MCF 10A (cell line): ENCODE measurements around the gene RXRA. TPM values are rescaled to one million over a fixed set of nuclear protein-coding genes. Genes with fewer than 3 reads are reported as not detected.

Experiments used
- BruUV-seq: library from RNA; stranded (reverse); fragments of 400-500 nt; replicated peaks from 2 replicates; lab custom pipeline; 2021; lab: Mats Ljungman, UMichigan
- CTCF ChIA-PET: fragments of 300-600 bp; sonication (Branson Sonifier 250); formaldehyde crosslinking; extraction: SDS; loops from one replicate; lab custom pipeline; 2021; ENCODE audit warnings: antibody characterized with exemption, inconsistent platforms; lab: Yijun Ruan, JAX
- POLR2A ChIA-PET: fragments of 300-600, 350-650 bp; sonication (Branson Sonifier 250); formaldehyde crosslinking; extraction: SDS; loops from one replicate; lab custom pipeline; 2020; ENCODE audit warnings: antibody characterized with exemption, inconsistent platforms; lab: Yijun Ruan, JAX
- DNase-seq: peaks from one replicate; pipeline ENCODE4 v3.0.0-alpha.2; 2018; ENCODE audit not compliant: unreplicated experiment
- H3K27ac Mint-ChIP-seq: one replicate; pipeline ENCODE4 v1.8.0; 2022; ENCODE audit warnings: mild to moderate bottlenecking, low read depth, mixed read lengths; ENCODE audit not compliant: unreplicated experiment
- H3K27me3 Mint-ChIP-seq: one replicate; pipeline ENCODE4 v1.8.0; 2022; ENCODE audit warnings: mixed read lengths; ENCODE audit not compliant: insufficient read depth, unreplicated experiment
- H3K36me3 Mint-ChIP-seq: one replicate; pipeline ENCODE4 v1.8.0; 2022; ENCODE audit warnings: mild to moderate bottlenecking, moderate library complexity, mixed read lengths; ENCODE audit not compliant: insufficient read depth, unreplicated experiment
- H3K4me1 Mint-ChIP-seq: one replicate; pipeline ENCODE4 v1.8.0; 2022; ENCODE audit warnings: mixed read lengths; ENCODE audit not compliant: insufficient read depth, unreplicated experiment
- H3K4me3 Mint-ChIP-seq: one replicate; pipeline ENCODE4 v1.8.0; 2022; ENCODE audit warnings: mild to moderate bottlenecking, moderate library complexity, mixed read lengths; ENCODE audit not compliant: unreplicated experiment
- H3K9me3 Mint-ChIP-seq: one replicate; pipeline ENCODE4 v1.8.0; 2022; ENCODE audit warnings: mixed read lengths; ENCODE audit not compliant: unreplicated experiment
- intact Hi-C: fragments of 100-400 bp; cut with micrococcal nuclease; formaldehyde crosslinking; loops from 2 replicates; pipeline ENCODE4 v1.14.1; 2022
- total RNA-seq: library from RNA; stranded (reverse); gene quantifications from 2 replicates; pipeline ENCODE4 v1.2.3, GENCODE V29; 2022
- TF ChIP-seq, protein P1 (sequence below): fragments of 200-600 bp; IDR thresholded peaks from one replicate; pipeline ENCODE4 v1.8.0; 2022; ENCODE audit warnings: antibody characterized with exemption, mild to moderate bottlenecking; ENCODE audit not compliant: unreplicated experiment

Gene RXRA
- total RNA-seq, 1 experiment from 2014 or later: 65.5 TPM

DNA sequence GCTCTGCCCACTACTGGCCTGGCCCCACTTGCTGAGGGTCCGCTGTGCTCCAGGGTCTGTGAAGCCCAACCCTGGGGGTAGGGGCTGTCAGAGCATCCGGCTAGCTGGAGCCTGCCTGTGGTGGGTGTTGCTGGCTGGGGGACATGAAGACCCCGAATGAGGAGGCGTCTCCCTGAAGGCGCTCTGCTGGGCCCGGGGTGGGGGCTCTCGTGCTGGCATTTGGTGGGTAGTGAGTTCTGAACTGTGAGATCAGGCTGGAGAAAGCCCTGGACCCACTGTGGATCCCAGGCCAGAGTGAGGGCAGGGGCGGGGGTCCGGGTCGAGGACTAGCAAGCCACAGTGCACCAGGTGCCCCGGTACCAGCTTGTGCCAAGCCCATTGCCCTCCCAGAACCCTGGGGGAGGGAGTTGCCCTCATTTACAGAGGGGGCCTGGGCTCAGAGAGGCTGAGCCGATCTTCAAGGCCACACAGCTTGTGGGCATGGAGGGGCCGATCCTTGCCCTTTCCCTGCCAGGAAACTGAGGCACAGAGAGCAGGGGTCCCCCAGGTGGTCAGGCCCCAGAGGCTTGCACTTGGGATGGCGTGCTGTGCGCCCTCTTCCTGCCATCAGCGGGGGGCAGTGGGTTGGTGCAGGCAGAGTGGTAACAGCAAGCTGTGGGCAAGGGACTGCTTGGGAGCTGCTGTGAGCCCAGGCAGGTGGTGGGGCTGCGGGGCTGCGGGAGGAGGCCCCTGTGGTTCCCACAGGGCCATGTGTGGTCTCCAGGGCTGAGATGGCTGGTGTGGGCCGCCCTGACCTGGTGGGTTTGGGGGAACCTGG, 15.9 kb downstream of the RXRA start:
- DNase-seq: no peak
- Mint-ChIP-seq H3K27me3 (no peaks in the 10 kb centered on the region), H3K9me3 (no peaks in the 10 kb centered on the region), H3K4me3 (no peak overlapping the region), H3K27ac (no peak overlapping the region), H3K36me3 (peaks cover 12% of the 10 kb centered on the region), H3K4me1 (peaks cover 24% of the 10 kb centered on the region)
- TF ChIP-seq, protein P1, sequence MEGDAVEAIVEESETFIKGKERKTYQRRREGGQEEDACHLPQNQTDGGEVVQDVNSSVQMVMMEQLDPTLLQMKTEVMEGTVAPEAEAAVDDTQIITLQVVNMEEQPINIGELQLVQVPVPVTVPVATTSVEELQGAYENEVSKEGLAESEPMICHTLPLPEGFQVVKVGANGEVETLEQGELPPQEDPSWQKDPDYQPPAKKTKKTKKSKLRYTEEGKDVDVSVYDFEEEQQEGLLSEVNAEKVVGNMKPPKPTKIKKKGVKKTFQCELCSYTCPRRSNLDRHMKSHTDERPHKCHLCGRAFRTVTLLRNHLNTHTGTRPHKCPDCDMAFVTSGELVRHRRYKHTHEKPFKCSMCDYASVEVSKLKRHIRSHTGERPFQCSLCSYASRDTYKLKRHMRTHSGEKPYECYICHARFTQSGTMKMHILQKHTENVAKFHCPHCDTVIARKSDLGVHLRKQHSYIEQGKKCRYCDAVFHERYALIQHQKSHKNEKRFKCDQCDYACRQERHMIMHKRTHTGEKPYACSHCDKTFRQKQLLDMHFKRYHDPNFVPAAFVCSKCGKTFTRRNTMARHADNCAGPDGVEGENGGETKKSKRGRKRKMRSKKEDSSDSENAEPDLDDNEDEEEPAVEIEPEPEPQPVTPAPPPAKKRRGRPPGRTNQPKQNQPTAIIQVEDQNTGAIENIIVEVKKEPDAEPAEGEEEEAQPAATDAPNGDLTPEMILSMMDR: no peak
- intact Hi-C loops: no loop called here
- CTCF ChIA-PET: no interaction called here
- POLR2A ChIA-PET: no interaction called here
- BruUV-seq: no TSS peak

DNA sequence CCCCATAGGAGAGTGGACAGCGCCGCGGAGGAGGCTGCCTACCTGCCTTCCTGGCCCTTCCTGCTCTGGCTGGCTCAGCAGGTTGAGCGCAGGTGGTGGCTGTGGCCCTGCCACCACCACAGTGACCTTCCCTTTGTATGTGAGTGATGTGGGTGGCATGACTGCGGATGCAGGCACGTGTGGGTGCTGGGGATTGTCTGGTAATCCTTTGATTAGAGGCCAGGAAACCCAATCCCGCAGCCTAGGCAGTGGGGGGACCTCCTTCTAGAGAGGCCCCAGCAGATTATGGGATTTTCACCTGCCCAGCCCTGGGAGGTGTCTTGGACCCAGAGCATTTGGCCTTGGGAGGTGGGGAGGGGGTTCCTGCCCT, 16.5 kb downstream of the RXRA start:
- intact Hi-C loops: no loop called here
- Mint-ChIP-seq H3K4me1 (peaks cover 20% of the 10 kb centered on the region), H3K9me3 (no peaks in the 10 kb centered on the region), H3K27ac (peak overlapping the region; percentile 27), H3K36me3 (peaks cover 8% of the 10 kb centered on the region), H3K27me3 (no peaks in the 10 kb centered on the region), H3K4me3 (no peak overlapping the region)
- TF ChIP-seq, protein P1: no peak
- DNase-seq: no peak
- POLR2A ChIA-PET: no interaction called here
- no TSS peak for BruUV-seq
- CTCF ChIA-PET: no interaction called here

DNA sequence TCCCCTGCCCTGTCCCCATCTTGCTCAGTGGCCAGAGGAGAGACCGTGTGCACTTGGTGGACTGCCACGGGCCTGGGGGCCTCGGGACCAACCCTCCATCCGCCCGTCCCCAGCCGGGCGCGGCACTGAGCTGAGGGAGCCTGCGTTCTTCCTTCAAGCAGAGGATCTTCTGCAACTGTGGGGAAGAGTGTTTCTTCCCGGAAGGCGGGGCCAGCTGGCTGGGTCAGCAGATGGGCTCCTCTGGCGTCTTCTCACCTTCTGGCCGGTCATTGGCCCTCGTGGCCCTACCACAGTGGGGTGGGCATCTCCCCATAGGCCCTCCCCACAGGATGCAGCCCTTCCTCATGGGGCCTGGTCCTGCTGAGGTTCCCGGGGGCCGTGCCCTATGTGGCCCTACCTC, 17.4 kb downstream of the RXRA start:
- Mint-ChIP-seq H3K27ac (no peak overlapping the region), H3K9me3 (no peaks in the 10 kb centered on the region), H3K36me3 (peaks cover 5% of the 10 kb centered on the region), H3K4me3 (no peak overlapping the region), H3K27me3 (no peaks in the 10 kb centered on the region), H3K4me1 (peaks cover 22% of the 10 kb centered on the region)
- CTCF ChIA-PET: no interaction called here
- no TSS peak for BruUV-seq
- intact Hi-C loops: no loop called here
- TF ChIP-seq, protein P1: no peak
- DNase-seq: no peak
- POLR2A ChIA-PET: interaction anchor here (1.4 kb wide), 1 partner anchor 20 kb away, joined by 3 read pairs; no protein-coding TSS in a partner anchor

DNA sequence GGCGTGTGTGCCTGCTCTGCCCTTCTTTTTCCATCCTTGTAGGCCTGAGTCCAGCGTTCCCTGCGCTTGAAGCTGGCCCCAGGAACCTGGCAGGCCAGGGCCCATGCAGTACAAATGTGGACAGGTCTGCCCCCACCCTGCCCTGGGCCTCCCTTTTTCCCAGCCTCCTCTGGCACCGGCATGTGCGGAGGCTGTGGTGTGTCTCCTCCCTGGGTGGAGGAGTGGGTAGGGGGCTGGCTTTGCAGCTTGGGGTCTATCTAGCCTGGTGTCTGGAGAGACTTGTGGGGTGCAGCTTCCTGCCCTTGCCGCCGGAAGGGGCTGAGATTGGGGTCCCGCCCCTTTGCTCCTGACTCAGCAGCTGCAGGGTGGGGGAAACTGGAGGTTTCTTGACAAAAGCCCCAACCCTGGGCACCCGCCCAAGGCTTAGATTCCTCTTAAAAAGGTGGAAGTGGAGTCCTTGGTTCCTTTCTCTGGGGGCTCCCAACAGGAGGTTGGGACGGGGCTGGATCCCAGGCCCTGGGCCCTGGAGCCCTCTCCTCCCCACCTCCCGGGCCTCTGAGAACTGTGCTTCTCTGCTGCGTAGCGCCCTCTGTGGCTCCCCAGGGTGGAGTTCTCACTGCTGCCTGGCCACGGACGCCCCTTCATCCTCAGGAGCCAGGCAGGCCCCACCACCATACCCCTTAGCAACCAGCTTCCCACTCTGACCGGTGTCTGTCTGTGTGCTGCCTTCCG, 18.0 kb downstream of the RXRA start:
- intact Hi-C loops: no loop called here
- no peaks in the 10 kb centered on the region for H3K27me3 Mint-ChIP-seq
- peak overlapping the region; percentile 19 for H3K27ac Mint-ChIP-seq
- peaks cover 22% of the 10 kb centered on the region for H3K4me1 Mint-ChIP-seq
- no TSS peak for BruUV-seq
- DNase-seq: no peak
- no peak overlapping the region for H3K4me3 Mint-ChIP-seq
- TF ChIP-seq, protein P1: no peak
- ChIA-PET POLR2A (interaction anchor here (1.4 kb wide), 1 partner anchor 20 kb away, joined by 3 read pairs; no protein-coding TSS in a partner anchor), CTCF (interaction anchor here (0.6 to 0.7 kb wide), 2 partner anchors 201 to 550 kb away, joined by 3 read pairs; no protein-coding TSS in a partner anchor)
- peaks cover 5% of the 10 kb centered on the region for H3K36me3 Mint-ChIP-seq
- no peaks in the 10 kb centered on the region for H3K9me3 Mint-ChIP-seq
